ENCODE results near the gene DCN.

DCN gene

DNA sequence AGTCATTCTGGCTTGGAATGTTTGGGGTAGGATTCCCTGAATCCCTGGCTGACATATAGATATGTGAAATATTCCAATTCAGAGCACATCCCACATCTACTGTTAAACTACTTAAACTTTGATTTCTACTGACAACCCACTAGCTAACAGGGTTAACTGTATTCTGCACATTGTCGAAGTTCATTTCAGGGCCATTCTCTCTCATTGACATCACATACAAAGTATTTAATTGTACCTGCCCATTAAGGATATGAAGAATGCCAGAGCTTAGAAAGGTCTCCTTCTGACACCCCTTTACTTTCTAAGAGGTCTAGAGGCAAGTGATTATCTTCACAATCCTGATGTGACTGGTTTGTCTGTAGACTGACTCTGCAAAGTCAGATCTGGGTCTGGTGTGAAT is 2.8 kb upstream of the DCN start:
- no peak for DNase-seq (ENCODE audit: low spot score)

DNA sequence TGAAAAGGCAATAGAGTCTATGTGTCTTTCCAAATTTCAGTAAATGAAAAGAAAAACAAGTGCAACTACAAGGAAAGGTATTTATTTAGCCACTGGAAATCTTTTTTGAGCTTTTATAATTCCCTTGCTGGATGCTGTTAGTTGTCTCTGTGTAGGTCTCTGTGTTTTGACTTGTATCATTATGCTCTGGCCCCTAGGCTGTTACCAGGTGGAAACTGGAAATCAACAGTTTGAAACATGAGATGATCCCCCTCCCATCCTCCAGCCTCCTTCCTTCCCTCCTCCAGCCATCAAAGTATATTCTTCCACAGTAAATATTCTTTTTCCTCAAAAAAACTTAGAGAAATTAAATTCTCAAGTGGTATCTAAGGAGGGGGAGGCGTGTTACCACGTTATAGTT is 934 bp upstream of the DCN start:
- DNase-seq (ENCODE audit: low spot score) = no peak

DNA sequence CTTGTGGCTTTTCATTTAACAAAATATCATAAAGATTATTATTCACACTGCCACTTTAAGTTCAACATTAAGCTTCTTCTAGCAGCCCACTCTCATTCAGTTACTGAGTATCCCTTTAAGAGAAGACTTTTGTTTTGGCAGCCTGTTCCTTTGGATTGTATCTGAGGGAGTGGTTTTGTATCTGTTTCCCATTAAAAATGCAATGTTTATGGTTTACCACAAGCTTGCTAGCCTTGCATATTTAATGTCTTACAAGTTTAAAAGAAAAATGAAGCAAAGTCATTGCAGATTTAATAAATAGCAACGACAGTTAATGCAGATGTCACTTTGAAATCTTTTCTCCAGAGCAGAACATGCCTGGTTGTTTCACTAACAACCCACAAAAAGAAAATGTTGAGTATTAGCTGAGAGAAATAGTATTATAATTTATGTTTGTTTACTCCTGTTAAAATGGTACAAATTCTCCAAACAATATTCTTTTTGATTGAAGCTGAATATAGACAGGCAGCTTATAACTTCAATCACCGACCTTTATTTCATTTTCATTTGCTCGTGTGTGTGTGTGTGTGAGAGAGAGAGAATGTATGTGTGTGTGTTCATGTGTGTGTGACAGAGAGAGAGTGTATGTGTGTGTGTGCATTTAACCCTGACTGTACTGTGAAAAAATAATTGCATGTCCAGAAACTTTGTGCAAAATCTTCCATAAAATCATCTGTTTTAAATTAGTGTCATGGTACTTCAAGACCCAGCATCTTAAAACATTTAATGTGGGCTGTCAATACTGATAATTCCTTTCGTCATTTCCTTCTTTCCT is 1.8 kb downstream of the DCN start:
- DNase-seq (ENCODE audit: low spot score) = no peak

DNA sequence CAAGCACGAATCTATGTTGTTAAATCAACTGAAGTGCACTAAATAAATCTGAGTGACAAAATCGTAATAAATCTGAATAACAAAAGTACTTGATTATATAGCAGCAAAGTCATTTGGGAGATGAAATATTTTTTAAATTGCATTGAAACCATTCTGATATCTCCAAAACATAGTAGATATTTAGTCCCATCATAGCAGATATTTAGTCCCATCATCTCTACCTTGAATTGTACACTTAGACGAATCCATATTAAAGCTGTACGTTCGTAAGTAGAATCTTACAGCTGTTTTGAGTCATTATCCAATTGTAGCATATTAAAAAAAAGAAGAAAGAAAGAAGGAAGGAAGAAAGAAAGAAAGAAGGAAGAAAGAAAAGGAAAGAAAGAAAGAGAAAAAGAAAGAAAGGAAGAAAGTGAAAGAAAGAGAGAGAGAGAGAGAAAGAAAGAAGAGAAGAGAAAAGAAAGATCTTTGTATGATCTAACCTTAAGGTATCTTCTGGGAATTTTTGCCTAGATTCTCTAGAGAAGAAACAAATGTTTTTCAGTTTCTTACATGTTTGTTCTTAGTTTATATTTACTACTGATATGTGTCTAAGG is 2.6 kb downstream of the DCN start:
- no peak for DNase-seq (ENCODE audit: low spot score)

DNA sequence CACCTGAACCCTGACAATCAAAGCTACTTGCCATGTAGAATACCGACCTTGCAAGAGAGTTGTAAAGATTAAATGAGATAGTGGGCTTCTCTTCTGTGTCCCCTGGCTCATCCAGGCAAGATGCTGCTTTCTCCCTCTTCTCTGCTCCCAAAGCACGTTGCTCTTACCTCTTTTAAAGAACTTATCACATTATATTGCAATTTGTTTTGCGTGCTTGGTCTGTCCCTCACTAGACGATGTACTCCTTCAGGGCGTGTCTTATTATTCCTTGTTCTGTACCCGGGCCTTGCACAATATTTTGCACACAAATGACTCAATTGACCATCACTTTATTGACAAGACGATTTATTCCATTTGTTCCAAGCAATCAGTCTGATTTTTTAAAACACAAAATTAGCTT is 3.3 kb downstream of the DCN start:
- DNase-seq (ENCODE audit: low spot score) = no peak

DNA sequence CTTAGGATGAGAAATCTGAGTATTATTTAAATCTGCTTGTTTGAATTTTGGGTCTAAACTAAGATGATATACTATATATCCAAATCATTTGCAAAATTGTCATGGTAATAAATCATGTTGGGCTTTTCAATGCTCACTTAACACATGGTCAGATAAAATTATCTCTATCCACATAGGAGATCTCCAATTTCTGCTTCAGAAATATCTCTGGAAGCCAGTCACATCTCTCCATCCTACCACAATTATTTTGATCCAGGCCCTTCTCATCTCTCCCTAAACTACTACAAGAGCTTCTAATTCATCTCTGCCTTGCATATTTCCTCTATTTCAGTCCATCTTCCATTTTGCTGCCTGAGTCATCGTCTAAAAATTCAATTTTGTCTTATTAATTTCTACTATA is 3.8 kb downstream of the DCN start:
- DNase-seq (ENCODE audit: low spot score) = no peak

DNA sequence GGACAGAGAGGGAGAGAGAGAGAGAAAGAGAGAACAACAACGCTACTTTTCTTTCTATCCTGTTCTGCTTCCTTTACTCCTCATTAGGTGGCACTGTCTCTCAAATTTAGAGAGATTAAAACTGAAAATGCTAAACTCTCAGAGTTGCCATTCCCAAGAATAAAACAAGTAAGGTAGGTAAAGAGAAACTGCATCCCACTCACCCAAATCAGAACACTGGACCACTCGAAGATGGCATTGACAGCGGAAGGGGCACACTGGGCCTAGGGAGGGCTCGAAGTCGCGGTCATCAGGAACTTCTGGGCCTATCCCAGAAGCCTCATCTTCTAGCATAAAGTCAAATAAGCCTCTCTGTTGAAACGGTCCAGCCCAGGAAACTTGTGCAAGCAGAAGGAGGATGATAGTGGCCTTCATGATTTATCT is 4.5 kb downstream of the DCN start:
- no peak for DNase-seq (ENCODE audit: low spot score)

DNA sequence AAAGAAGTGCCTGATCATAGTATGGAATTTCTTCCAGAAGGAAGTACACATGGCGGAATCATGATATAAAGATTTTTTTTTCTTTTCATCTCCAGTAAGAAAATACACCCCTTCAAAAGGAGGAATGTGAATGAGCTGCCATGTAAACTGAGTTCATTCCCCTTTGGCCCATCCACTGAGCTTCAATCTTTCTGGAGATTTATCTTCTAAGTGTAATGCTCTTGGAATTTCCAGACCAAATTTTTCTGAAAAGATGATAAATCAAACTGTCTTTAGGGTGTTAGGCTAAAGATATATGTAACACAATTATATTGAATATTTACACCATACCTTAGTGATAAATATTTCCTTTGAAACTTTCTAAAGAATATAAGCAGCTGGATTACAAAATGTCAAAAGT is 5.2 kb downstream of the DCN start:
- DNase-seq (ENCODE audit: low spot score) = no peak

DNA sequence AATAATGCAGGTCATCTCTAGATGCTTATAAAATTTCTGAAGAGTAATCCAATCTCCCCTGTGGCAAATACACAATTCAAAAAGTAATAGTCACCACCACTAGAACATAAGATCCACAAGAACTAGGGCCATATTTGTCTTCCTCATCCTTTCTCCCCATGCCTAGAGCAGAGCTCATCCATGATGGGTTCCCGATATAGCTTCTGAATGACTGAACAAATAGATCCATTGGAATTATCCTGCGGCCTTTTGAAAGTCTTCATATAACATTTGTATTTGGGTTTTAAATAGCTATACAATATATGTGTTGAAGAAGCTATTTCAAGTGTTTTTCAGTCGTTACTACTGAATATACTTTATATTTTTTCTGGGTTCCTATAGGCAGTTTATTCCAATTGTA is 5.7 kb downstream of the DCN start:
- no peak for DNase-seq (ENCODE audit: low spot score)

DNA sequence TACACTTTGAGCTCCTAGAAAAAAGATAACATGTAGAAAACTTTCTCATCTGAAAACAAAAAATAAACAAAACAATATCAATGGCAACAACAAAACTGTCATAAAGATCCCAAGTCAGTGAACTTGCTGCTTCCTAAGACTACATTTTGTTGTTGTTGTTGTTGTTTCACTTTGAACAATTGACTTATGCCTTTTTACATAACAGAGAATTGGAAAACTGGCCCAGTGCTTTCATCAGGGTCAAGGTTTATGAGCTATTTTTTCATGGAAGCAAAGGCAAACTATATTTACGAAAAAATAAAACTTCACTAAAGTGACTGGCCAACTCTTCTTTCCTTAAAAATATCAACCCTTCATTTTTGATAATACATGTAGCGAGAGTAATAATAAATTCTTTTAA is 6.3 kb downstream of the DCN start:
- DNase-seq (ENCODE audit: low spot score) = no peak

DNA sequence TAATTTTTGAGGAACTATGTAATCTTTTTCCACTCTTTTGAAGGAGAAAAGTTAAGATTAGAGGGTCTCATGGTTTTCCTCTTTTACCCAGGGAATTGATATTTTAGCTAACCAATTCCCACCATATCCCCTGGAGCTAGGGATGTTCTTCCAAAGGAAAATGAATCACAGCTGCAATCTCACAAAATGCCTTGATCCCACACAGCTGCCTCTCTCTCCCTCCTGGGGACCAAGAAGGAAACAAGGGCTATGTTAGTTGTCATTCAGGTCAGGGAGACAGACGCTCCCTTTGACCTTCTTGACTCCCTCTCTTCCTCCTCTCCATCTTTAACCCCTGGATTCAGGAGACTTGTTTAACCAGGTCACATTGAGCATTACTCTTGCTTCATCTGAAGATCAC is 9.5 kb downstream of the DCN start:
- no peak for DNase-seq (ENCODE audit: low spot score)

DNA sequence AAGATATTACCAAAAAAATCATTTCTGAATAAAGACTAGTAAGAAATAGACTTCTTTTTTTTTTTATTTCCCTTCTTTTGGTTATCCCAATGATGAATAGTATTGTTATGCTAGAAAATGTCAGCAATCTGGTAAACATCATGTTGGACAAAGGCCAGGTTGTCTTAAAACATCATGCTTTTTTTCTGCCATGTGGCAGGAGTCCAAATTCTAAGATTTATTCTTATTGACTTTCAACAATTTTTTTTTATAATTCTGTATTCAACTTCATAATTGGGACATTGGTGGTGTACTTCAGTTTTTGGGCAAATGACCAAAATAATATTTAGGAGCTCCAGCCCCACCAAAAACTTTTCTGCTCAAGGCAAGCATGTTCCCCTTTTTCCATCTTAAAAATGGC is 10.5 kb downstream of the DCN start:
- DNase-seq (ENCODE audit: low spot score) = no peak

DNA sequence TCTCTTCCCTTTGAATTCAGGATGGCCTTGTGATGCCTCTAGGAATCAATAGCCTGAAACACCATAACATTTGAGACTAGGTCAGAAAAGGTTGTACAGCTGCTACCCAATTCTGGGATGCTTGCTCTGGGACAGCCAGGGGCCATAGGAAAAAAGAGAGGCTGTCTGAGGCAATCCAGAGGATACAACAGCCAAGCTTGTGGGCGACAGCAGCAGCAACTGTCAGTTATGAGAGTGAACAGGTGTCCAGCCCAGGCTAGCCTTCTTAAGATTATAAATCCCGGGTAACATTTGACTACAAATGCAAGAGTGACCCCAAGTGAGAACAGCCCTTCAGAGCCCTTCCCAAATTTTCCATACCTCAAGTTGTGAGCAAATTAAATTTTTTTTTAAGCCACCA is 11.1 kb downstream of the DCN start:
- no peak for DNase-seq (ENCODE audit: low spot score)

DNA sequence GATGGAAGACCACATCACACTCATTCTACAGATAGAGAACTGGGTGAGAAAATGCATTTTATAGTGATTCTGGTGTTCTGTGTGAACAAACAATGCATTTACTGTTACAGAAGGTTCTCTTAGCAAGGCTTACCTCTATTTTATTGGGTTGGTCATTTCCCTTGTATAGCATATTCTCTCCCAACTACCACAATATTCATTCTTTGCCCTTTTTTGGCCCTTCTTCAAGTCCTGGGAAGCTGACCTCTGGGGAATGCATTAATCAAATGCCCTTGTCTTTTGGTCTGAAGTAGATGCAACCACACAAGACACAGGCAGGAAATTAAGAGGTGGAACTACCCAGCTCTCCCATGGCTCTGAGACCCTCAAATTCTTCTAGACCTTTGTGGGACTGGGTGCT is 19.5 kb downstream of the DCN start:
- no peak for DNase-seq (ENCODE audit: low spot score)

DNA sequence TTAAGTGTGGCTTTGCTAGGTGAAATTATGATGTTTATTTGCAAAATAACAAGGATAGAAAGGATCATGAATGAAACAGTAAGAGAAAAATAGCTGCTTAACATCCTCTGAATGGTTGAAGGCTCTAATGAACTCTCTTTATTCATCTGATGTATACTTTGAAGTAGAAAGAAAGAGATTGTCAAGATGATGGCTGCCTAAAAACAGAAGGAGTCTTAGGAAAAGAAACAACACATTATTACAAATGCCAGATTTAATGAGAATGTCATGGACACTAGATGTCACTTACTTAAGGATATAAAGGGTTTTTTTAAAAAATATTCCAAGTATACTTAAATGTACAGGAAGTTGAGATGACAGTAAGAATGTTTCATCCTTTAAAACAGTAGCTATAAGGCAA is 21.6 kb downstream of the DCN start:
- DNase-seq (ENCODE audit: low spot score) = no peak

DNA sequence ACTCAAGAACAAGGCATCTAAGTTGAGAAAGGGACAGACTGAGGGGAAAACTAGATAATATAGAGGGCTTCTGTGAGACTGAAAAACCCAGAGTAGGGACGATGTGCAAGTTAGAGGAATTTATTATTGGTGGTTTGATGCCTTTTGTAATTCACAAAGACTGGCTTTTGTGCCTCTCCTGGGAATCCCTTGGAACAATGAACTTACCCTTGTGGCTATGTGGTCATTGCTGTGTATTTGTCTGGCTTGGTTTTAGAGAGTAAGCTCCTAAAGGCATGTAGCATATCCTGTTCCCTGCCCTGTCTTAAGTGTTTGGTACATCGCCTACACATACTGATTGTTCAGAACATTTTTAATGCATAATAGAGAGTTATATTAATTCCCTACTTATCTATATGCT is 26.6 kb downstream of the DCN start:
- DNase-seq (ENCODE audit: low spot score) = no peak

DNA sequence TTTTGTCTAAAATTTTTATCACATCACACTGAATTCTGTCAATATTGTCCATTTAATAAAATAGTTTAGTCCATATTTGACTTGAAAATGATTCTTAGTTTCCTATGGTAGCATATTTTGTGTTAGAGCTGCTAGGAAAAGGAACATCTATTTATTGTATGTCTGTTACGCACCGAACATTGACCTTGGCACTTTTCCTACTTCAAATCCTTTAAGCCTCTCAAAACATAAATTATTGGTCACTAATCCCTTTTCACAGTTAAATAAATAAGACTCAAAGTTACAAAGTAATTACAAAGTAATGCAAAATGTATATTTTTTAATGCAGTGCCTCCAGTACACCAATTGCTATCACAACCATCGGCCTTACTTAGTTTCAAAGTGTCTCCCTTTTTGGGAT is 28.5 kb downstream of the DCN start:
- DNase-seq (ENCODE audit: low spot score) = no peak

DNA sequence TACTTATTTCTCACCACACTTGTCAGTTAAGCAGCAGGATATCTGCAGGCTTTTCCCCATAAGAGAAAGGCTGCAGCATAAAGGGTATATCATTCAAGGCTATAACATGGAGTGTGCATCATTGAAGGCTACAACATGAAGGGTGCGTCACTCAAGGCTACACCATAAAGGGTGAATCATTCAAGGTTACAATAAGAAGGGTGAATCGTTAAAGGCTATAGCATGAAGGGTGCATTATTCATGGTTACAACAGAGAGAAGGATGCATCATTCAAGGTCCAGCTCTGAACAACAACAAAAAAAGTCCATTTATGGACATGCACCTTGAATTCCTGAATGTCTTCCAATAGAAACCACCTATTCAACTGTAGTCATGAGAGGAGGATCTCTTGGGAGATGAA is 38.6 kb downstream of the DCN start:
- no peak for DNase-seq (ENCODE audit: low spot score)

DNA sequence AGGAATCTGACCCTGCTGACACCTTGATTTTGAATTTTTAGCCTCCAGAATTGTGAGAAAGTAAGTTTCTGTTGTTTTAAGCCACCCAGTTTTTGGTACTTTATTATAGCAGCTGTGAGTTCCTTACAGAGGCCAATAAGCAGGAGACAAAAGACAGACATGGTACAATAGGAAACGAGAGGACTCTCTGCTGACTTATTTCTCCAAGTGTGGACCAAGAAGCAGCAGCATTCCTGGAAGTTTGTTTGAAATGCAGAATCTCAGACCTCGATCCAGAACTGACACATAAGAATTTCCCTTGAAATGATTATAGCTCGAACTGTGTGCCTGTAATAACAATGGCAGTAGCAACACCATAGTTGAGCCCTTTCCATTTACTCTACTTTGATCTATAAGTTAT is 39.4 kb downstream of the DCN start:
- no peak for DNase-seq (ENCODE audit: low spot score)

DNA sequence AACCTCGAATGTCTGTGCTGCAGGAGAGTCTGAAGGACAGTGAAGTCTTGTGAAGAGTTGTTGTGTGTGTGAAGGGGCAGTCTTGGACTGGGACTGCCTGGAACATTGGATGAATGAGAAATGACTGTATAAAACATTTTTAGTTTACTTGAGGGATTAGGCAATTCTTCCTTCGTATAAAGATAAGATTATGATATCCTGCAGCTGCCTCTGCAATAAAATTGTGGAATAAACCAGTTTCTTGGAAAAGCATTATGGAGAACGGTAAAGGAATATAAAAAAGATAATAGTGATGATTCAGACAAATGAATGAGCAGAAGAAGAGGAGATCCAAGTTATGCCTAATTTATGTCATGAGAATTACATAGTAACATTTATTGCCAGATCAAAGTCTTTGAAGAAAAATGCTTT is 40.4 kb downstream of the DCN start:
- DNase-seq (ENCODE audit: low spot score) = no peak

DNA sequence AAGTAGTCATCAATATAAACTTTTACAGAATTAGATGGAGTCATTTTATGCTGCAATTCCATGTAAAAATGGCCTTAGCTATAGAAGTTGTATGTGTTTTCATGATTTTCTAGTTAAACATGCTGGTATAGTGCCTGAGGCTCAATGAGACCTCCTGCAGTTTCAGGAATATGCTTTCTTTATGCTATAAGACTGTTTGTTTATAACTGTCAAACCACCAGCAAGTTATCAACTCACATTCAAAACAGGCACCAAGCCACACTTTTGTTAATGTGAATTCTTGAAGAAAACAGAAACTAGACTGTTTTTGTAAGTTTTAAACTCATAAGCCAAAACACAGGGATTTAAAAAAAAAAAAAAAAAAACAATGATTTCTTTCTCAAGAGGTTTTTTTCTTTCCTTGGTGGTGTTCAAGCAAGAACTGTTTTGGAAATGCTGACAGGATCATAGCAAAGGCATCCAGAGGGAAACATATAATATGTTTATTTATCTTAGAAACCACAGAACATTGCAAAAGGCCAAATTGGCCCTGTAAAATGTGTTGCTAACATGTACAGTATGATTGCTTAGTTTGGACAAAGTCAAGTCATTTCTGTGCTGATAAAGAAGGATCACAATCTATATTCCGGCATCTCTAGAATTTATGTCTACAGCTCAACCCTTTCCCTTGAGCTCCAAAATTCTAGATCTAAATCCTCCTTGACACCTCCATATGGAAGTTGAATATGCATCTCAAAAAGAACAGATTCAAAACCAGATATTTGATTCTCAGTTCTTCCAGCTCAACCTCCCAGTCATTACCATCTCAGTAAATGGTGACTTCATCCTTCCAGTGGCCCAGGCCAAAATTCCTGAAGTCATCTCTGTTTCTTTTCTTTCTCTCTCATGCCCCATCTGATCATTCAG is 42.3 kb downstream of the DCN start:
- DNase-seq (ENCODE audit: low spot score) = no peak

DNA sequence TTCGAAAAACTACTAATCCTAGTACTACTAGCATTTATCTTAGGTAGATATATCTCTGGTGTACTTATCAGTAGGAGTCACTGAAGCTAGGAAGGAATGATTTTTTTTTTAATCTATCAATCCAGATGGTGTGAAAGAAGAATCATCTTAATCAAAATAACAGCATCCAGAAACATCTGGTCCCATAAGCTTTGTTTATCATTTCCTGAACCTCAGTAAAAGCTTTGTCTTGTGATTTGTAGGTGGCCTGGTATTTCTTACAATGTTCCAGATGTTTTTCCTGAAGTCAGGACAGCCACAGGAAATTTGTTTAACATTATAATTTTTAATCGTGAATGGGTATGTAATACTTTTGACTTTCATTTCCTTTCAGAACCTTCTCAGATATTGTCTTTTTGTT is 43.3 kb downstream of the DCN start:
- DNase-seq (ENCODE audit: low spot score) = no peak

DNA sequence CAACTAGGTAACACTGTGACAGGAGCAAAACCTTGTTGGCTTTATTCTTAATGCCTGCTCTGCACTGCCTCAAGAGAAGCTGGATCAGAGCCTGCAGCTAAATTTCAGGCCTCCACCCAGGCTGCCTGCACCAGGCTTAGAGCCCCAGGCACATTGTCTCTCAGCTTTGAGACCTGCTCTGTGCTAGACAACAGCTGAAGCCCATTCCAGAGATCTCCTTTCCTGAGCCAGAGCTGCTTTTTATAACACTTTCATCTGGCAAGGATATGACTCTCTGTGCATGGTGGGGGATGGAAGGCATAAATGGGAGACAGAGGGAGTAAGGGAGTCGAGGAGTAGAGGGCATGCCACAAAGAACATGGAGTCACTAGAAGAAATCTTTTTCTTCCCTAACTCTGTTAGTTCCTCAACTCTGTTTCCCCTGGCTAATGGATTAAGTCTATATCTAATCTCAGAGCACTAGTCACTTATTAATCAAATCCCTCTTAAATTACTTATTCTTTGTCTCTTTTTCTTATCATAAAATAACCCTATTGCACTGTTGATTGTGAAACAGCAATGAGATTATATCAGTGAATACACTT is 44.2 kb downstream of the DCN start:
- DNase-seq (ENCODE audit: low spot score) = no peak
